HFF-Myc (cell line): ENCODE data around the gene CDC45.

Experiments used
- DNase-seq: peaks from one replicate; pipeline ENCODE4 v3.0.0-alpha.2; 2011; ENCODE audit warnings: low read depth; ENCODE audit errors: extremely low read depth
- H3K4me3 ChIP-seq: replicated peaks from 2 replicates; pipeline ENCODE4 v1.5.1; 2011; ENCODE audit warnings: low read depth, mild to moderate bottlenecking, control low read depth, low read length
- TF ChIP-seq, protein P1 (sequence below): IDR thresholded peaks from 2 replicates; pipeline ENCODE4 v1.5.1; 2012; ENCODE audit warnings: mild to moderate bottlenecking, low read depth, low read length, control low read depth; ENCODE audit errors: missing control alignments

The CDC45 gene

DNA sequence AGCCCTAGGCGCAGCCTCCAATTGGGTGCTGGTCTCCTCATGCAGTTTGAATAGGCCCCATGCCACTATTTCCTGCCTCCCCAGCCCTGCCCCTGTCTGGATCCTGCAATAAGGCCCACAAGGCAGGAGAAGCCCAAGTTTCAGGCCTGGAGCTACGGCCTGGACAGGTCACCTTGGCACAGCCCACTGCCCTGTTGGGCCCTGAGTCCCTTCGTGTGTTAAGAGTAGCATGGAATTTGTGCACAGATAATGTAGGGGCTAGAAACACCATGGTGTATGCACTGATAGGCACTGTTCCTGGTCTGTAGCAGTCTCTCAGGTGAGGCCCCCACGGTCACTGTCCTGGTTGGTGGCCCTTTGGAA, 20.1 kb downstream of the CDC45 start:
- no peak for DNase-seq
- H3K4me3 ChIP-seq = no peak overlapping the region
- TF ChIP-seq, protein P1, sequence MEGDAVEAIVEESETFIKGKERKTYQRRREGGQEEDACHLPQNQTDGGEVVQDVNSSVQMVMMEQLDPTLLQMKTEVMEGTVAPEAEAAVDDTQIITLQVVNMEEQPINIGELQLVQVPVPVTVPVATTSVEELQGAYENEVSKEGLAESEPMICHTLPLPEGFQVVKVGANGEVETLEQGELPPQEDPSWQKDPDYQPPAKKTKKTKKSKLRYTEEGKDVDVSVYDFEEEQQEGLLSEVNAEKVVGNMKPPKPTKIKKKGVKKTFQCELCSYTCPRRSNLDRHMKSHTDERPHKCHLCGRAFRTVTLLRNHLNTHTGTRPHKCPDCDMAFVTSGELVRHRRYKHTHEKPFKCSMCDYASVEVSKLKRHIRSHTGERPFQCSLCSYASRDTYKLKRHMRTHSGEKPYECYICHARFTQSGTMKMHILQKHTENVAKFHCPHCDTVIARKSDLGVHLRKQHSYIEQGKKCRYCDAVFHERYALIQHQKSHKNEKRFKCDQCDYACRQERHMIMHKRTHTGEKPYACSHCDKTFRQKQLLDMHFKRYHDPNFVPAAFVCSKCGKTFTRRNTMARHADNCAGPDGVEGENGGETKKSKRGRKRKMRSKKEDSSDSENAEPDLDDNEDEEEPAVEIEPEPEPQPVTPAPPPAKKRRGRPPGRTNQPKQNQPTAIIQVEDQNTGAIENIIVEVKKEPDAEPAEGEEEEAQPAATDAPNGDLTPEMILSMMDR = no peak

DNA sequence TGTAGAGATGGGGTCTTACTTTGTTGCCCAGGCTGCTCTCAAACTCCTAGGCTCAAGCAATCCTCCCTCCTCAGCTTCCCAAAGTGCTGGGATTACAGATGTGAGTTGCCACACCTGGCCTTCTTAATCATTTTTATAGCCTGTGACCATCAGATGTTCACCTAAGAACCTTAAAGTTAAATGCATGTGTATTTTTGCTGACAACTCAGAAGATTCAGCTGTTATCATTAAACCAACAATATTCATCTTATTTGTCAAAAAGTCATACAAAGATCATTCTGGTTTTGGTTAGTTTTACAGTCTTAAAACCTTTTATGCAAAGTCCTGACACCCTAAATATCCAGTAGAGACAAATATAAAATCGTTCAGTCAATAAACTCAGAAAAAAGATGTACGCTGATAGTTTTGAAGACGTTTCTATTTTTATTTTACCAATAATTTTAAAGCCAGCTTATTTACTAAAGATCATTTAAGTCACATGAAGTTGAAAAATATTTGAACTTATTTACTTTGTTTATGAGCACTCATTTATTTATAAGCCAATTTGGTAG, 22.3 kb downstream of the CDC45 start:
- TF ChIP-seq, protein P1 = no peak
- no peak overlapping the region for H3K4me3 ChIP-seq
- DNase-seq = no peak

DNA sequence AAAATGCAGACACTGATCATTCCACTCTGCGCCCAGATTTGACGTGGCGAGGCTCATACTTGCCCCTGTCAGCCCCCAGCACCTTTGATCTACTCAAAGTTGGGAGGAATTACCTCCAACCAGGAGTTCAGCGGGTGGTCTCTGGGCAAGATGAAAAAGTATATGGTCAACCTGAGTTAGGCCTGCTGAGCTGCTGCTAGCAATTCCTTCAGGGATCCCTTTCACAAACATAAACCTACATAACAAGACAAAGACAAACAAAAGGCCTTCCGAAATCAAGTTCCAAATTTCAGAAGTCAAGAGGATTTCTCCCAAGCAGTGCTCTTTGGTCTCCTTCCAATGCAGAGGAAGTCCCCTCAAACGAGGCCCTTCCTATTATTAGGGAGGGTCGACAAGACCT, 23.6 kb downstream of the CDC45 start:
- DNase-seq = no peak
- no peak overlapping the region for H3K4me3 ChIP-seq

DNA sequence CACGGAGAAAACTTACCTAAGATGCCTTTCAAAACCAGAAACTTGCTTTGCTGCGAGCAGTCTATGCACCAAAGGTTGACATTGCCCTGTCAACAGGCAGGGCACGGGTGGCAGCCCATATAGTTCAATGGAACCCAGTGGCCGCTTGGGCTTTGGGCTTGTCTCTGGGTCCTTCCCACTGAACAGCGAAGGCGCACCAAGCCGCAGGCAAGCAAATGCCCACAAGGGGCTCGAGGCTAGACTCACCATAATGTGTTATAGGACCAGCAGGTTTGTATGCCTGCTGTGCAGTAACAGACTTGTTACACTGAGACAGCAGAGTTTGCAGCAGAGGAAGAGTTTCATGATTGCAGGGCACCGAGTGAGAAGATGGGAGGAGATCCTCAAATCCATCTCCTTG, 24.1 kb downstream of the CDC45 start:
- DNase-seq = no peak
- TF ChIP-seq, protein P1 = no peak
- no peak overlapping the region for H3K4me3 ChIP-seq

More for the DNA sequence above, 23.6 kb downstream of the CDC45 start:
- TF ChIP-seq, protein P1 = no peak

DNA sequence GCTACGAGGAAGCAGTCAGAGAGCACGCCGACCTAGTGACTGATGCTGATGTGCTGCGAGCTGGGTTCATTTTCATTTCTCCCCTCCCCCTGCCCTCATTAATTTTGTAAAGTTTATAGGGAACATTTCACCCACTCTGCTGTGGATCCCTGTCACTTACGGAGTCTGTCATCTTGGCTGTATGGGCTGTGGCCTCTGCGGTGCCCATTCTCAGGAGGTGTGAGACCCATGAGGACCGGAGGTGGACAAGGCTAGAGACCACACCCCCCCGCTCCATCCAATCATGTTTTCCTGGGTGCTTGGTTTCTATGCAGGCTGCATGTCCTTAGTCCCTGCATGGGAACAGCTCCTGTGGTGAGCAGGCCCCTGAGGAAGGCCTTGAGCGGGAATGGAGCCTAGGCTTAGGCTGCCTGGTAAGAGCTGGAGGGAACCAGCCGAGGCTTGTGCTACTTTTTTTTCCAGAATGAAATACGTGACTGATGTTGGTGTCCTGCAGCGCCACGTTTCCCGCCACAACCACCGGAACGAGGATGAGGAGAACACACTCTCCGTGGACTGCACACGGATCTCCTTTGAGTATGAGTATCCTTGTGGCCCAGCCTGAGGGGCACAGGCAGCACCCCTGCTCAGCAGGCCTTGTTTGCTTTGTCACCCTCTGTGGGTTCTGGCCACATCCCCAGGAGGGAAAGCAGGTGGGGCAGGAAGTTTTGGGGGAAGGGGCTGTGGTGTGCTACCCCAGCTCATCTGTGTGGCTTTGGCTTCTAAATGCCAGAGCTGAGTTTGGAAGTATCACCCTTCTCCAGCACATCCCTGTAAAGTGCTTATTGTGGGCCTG, 25.4 kb downstream of the CDC45 start:
- DNase-seq = no peak
- H3K4me3 ChIP-seq = no peak overlapping the region
- TF ChIP-seq, protein P1 = no peak

DNA sequence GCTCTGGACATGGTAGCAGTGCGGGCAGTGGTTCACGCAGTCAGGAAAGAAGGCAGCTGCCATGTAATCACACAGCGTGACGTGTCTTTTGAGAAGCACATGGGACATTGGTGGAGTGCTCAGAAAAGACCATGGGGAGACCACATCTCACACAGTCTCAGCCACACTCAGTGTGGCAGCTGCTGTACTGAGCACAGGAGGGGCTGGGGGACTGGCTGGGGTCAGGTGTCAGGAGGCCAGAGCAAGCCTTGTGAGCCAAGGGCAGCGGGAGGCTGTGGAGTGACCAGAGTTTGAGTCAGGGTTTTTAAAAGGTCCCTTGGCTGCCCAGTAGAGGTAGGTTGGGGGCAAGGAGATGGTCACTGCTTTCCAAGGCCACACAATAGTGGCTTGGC, 26.0 kb downstream of the CDC45 start:
- no peak for DNase-seq
- no peak overlapping the region for H3K4me3 ChIP-seq
- TF ChIP-seq, protein P1 = no peak
